ENCODE measurements around the gene CCDC152.

DNA sequence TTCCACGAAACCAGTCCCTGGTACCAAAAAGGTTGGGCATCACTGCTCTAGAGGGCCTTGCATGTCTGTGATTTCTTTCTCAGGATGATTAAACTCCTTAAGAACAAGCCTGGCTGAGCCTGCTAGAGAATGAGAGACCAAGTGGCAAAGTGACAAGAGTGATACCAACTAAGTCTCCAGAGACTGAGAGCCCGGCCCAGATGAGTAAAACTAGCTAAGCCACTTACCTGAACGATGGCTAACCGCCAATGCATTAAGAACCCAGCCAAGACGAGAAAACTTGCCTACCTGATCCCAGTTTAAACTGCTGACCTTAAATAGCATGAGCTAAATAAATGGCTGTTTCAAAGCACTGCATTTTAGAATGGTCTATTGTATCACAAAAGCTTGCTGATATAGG is 5.6 kb upstream of the CCDC152 start:
- TF ChIP-seq EZH2 (IDR thresholded peaks at IDR 0.05; ENCODE audit: borderline replicate concordance, low read depth, low read length, severe bottlenecking), result no peak
- TF ChIP-seq, protein P1, sequence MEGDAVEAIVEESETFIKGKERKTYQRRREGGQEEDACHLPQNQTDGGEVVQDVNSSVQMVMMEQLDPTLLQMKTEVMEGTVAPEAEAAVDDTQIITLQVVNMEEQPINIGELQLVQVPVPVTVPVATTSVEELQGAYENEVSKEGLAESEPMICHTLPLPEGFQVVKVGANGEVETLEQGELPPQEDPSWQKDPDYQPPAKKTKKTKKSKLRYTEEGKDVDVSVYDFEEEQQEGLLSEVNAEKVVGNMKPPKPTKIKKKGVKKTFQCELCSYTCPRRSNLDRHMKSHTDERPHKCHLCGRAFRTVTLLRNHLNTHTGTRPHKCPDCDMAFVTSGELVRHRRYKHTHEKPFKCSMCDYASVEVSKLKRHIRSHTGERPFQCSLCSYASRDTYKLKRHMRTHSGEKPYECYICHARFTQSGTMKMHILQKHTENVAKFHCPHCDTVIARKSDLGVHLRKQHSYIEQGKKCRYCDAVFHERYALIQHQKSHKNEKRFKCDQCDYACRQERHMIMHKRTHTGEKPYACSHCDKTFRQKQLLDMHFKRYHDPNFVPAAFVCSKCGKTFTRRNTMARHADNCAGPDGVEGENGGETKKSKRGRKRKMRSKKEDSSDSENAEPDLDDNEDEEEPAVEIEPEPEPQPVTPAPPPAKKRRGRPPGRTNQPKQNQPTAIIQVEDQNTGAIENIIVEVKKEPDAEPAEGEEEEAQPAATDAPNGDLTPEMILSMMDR (IDR thresholded peaks at IDR 0.05; ENCODE audit: extremely low read depth in 1 of 2, insufficient read depth in 1 of 2, low read depth in 1 of 2, low read length in 2 of 2), result no peak
- no peak for TF ChIP-seq POLR2AphosphoS5 (IDR thresholded peaks at IDR 0.05; ENCODE audit: insufficient read depth, low read depth, low read length)
